HG03457 (cell line): ENCODE measurements around the gene ASB18.

Source experiments
- ATAC-seq: cut with Tn5 transposase; IDR thresholded peaks from one replicate; pipeline ENCODE4 v1.9.1; 2021; ENCODE audit warnings: moderate number of reproducible peaks; ENCODE audit not compliant: unreplicated experiment

Gene ASB18

DNA sequence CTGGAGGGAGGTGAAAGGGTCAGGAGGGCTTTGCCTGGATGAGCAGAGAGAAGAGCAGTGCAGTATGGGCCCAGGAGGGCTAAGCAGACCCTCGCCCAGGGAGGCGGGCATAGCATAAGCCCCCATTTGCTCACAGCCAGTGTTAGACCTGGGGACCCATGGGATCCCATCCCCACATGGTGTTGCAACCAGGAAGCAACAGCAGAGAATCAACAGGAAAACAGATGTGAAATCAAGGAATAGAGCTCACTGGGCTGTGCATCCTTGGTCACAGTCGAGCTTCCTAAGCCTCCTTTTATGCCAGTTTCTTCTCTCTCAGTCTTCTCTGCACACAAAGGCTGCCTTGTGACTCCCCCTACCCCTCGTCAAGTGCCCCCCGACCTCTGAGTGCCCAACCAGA, 19.9 kb downstream of the ASB18 start:
- ATAC-seq = no peak

DNA sequence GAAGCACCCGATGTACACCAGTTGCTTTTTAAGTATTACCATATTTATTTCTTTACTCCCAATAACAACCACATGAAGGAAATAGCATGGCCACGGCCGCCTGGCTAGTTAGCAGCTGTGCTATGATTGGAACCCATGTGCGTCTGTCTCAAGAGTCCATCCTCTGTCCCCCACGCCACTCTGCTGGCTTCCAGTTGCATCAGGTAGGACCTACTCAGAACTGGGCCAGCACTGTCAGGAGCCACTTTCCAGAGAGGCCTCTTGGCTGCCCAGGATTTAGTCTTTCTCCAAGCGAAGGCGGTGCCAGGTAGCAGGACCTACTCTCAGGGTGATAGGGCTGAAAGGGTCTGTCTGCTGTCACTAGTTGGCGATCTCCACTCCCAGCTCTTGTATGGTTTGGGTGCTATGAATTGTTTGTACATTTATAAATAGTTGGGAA, 22.1 kb downstream of the ASB18 start:
- no peak for ATAC-seq

- no peak for ATAC-seq
These were observed 22.8 kb downstream of the ASB18 start for GRCh38 chr2:236241181-236242056.

DNA sequence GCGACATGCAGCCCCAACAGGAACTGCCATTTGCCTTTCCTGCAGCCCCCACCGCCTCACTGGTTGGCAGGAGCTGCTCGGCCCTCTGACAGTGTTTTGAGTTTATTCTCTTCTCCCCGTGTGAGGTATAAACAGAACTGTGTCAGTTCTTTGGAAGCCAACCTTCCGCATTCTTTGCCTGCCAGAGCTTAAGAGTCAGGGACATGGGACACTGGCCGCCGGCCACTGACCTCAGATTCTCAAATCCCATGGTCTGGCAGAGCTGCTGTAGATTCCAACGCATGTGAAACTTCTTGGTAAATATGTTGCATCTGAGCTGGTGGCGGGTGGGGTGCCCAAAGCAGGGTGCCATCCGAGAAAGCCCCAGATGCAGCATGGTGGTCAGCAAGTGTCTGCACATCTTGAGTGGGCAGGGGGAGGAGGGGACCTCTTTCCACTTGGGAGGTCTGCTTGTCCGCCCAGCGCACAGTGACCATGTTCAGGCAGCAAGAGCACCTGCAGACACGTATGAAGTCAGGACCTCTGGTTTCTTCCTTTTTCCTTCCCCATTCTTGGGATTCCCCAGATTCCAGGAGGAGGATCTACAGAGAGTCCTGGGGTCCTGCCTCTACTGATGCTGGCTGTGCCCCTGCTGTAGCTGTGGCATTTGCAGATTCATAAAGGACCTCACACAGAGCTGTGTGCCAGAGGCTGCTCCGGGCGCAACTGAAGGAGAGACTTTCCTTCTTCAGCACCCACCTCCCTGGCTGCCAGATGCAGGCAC, 23.8 kb downstream of the ASB18 start:
- ATAC-seq = no peak

- no peak for ATAC-seq
These were observed 24.7 kb downstream of the ASB18 start for GRCh38 chr2:236239276-236240065.

DNA sequence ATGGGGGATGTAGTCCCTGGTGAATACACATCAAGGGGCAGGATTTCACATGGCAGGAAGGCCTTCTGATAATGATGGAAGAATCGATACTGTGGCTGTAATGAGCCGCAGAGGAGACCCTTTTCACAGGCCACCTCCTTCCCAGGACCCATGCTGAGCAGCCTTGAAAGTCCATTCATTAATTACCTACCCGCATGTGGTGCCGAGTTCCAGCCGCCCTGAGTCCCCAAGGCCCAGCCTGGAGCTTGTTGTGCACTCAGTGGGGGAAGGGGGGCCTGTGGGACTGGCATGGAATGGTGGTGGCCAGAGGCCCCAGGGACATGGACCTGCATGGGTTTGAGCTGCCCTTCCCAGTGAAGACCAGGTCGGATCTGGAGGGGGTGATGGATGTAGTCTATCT, 25.5 kb downstream of the ASB18 start:
- no peak for ATAC-seq

DNA sequence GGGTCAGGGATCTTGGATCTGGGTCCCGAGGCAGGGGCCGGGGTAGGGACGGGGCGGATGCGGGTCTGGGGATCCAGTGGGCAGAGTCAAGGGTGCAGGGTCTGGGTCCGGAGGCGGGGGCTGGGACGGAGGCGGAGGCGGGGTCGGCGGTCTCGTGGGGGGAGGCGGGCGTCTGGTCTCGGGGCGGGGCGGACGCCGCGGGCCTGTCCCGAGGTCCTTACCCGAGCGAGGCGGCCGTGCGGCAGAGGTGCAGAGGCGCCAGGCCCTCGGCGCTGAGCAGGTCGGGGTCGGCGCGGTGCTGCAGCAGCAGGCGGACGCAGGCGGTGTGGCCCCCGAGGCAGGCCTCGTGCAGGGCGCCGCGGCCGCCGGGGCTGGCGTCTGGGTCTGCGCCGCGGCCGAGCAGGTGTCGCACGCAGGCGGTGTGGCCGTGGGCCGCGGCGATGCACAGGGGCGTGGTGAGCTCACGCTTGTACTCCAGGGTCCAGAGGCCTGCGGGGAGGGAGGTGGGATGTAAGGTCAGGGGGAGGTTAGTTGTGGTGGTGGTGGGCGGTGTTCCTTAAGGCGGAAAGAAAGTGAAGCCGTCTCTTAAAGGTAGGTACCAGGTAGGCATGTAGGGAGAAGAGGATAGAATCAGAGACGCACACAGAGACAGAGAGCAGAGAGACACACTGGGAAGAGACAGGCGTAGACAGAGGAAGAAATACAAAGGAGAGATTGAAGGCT, 26.6 kb downstream of the ASB18 start:
- ATAC-seq = no peak

DNA sequence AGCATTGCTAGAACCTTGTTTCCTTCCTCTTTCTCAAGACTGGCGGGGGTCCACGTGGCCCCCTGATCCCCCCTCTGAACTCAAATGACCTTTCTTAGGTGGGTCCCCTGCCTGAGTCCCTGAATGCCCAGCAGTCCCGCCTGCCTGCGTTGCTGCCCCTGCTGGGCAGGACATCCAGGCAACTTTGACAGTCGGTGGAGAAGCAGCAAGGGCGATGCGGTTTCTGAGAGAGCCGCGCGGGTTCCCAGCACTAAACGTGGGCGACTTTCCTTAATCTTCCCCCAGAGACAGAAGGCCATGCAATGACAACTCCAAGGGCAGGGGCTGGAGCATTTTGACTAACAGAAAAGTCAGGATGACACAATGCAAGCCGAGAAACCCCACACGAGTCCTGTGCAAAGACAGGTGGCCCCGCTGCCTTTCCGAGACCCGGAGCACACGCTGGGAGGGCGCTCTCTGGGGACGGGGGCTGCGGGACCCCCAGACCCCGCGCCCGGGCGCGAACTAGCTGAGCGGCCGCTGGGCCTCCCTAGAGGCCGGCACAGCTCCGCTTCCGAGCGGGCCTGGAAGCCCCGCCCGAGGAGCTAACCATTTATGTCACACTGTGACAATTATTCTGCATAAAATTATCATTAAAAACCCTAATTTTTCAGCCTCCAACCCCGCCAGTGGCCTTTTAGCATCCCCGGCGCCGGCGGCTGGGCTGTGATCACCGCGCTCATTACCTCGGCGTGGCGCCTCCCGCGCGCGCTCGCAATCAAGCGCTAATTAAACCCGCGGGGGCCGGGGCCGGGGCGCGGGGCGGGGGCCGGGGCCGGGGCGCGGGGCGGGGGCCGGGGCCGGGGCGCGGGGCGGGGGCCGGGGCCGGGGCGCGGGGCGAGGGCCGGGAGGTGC, 27.4 kb downstream of the ASB18 start:
- ATAC-seq = no peak

DNA sequence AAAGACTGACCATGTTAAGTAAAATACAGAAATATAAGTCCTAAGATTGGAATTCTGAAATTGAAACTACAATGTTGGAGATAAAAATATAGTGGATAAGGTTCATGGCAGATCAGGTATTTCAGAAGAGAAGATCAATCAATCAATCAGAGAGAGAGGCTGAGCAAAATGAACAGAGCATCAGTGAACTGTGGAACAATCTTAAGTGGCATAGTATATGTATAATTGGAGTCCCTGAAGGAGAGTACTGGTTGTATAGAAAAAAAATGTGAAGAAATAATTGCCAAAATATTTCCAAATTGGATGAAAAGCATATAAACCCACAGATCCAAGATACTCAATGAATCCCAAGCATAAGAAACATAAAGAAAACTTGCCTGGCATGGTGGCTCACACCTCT, 35.0 kb downstream of the ASB18 start:
- ATAC-seq = no peak

GRCh38 chr2:236223675-236224074, 40.5 kb downstream of the ASB18 start:
- no peak for ATAC-seq

- no peak for ATAC-seq
These were observed 42.4 kb downstream of the ASB18 start for GRCh38 chr2:236221798-236222197.

DNA sequence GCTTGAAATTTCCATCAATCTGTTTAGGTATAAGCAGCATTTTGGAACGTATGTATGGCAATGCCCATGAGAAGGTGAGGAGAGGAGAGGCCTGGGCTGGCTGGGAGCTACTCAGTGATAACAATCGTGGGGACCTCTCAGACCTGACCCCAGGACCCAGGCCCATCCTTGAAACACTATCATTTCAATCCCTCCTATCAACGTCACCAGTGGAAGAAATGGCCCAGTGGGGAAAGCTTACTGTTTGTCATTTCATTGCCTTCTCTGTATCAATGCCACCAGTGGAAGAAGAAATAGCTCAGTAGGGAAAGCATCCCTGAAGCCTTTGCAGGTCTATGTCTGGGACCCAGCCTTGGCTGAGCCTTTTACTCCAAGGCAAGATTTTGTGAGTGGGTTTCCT, 44.8 kb downstream of the ASB18 start:
- ATAC-seq = no peak

- ATAC-seq = no peak
These were observed 46.3 kb downstream of the ASB18 start for GRCh38 chr2:236217926-236218325.

DNA sequence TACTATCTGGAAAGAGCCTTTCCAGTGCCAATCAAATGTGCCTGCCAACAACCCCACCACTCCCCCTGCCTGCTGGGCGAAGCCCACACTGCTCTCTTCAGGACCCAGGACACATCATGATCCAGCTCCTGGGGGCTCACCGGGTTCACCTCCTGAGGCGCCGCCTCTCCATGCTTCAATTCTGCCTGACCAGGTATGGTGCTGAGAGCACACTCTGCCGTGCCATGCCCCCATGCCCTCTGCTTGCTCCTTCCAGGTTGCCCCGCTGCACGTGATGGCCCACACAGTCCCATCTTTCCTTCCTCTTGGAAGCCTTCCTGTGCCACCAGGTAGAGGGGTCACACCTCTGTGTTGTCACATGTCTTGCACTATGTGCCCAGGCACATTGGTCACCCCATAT, 47.5 kb downstream of the ASB18 start:
- no peak for ATAC-seq

- no peak for ATAC-seq
These were observed 48.4 kb downstream of the ASB18 start for GRCh38 chr2:236215761-236216333.

GRCh38 chr2:236215196-236215595, 49.0 kb downstream of the ASB18 start:
- no peak for ATAC-seq

- no peak for ATAC-seq
These were observed 49.7 kb downstream of the ASB18 start for GRCh38 chr2:236214376-236214995.

DNA sequence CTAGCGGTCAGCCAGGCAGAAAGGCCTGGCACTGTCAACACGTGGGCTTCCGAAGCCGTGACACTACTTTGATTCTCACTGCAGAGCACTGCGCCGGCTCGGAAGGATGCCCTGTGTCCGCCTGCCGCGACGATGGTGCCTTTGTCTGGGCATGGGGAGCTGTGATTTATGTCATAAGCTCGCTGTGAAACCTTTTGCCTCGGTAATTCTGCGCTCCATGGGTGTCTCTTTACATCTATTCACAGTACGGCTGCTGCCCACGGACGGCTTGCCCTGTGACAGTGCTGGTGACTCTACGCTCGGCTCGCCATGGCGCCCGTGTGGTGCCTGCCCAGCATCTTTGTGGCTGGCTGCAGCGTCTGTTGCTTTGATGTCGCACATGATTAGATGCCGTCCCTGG, 52.9 kb downstream of the ASB18 start:
- ATAC-seq = no peak

GRCh38 chr2:236210536-236210935, 53.7 kb downstream of the ASB18 start:
- no peak for ATAC-seq
